SK-N-SH (cell line): ENCODE data around the gene TMEM255B. TPM values are rescaled to one million over a fixed set of nuclear protein-coding genes. Genes with fewer than 3 reads are reported as not detected.
A peak's percentile ranks its signal among the peaks of the same experiment; 100 is the strongest.

Experiments
- CTCF ChIA-PET: fragments of 300-600, 350-600 bp; formaldehyde crosslinking; extraction: SDS; loops from one replicate; lab custom pipeline; 2021; lab: Yijun Ruan, JAX
- POLR2A ChIA-PET: fragments of 350-600 bp; sonication (Branson Sonifier 250); formaldehyde crosslinking; extraction: SDS; loops from one replicate; lab custom pipeline; 2020; ENCODE audit warnings: antibody characterized with exemption, inconsistent platforms; lab: Yijun Ruan, JAX
- DNase-seq: peaks from one replicate; pipeline ENCODE4 v3.0.0; 2012
- H2AFZ ChIP-seq: fragments of 200-600 bp; sonication (generic); 2 replicates; pipeline ENCODE4 v1.8.1; 2016; ENCODE audit warnings: antibody characterized with exemption, mild to moderate bottlenecking, low read depth
- H3F3A ChIP-seq: fragments of 200-600 bp; sonication (generic); replicated peaks from 2 replicates; pipeline ENCODE3; 2016; ENCODE audit warnings: antibody characterized with exemption, mild to moderate bottlenecking; ENCODE audit not compliant: insufficient read depth
- H3K27ac ChIP-seq, 2 experiments: fragments of 200-500 bp in 1 of 2; fragments of 200-600 bp in 1 of 2; sonication (Bioruptor generic) in 1 of 2; sonication (generic), shearing (Covaris generic) in 1 of 2; 2 replicates each; pipeline versions ENCODE4 v1.5.1 to v1.6.1; 2014 to 2016; ENCODE audit warnings: low read depth in 2 of 2, inconsistent platforms in 1 of 2, low read length in 1 of 2, mild to moderate bottlenecking in 1 of 2, mixed read lengths in 1 of 2
- H3K27me3 ChIP-seq: fragments of 200-600 bp; sonication (generic), shearing (Covaris generic); 2 replicates; pipeline ENCODE4 v1.6.1; 2016; ENCODE audit warnings: mixed run types; ENCODE audit not compliant: insufficient read depth
- H3K36me3 ChIP-seq, 2 experiments: fragments of 200-500 bp in 1 of 2; fragments of 200-600 bp in 1 of 2; sonication (Bioruptor generic) in 1 of 2; sonication (generic) in 1 of 2; replicated peaks in 1 of 2; 2 replicates each; pipeline versions ENCODE3 to v1.5.1; 2014 to 2016; ENCODE audit warnings: low read length in 1 of 2, mild to moderate bottlenecking in 1 of 2; ENCODE audit not compliant: insufficient read depth in 2 of 2, control insufficient read depth in 1 of 2
- H3K4me1 ChIP-seq, 2 experiments: fragments of 200-500 bp in 1 of 2; fragments of 200-600 bp in 1 of 2; sonication (Bioruptor generic) in 1 of 2; sonication (generic), shearing (Covaris generic) in 1 of 2; 2 replicates each; pipeline versions ENCODE4 v1.5.1 to v1.6.1; 2014 to 2016; ENCODE audit warnings: low read depth in 1 of 2, low read length in 1 of 2, mixed run types in 1 of 2; ENCODE audit not compliant: insufficient read depth in 2 of 2, control insufficient read depth in 1 of 2
- H3K4me2 ChIP-seq: fragments of 200-600 bp; sonication (generic), shearing (Covaris generic); 2 replicates; pipeline ENCODE4 v1.6.1; 2017; ENCODE audit warnings: mixed run types
- H3K4me3 ChIP-seq, 2 experiments: fragments of 200-500 bp in 1 of 2; fragments of 200-600 bp in 1 of 2; sonication (Bioruptor generic) in 1 of 2; sonication (generic), shearing (Covaris generic) in 1 of 2; 2 replicates each; pipeline versions ENCODE4 v1.5.1 to v1.8.1; 2014 to 2016; ENCODE audit warnings: low read depth in 2 of 2, inconsistent platforms in 1 of 2, low read length in 1 of 2, mild to moderate bottlenecking in 1 of 2, mixed read lengths in 1 of 2, moderate library complexity in 1 of 2
- H3K79me2 ChIP-seq: fragments of 200-600 bp; sonication (generic); 2 replicates; pipeline ENCODE4 v1.8.1; 2017; ENCODE audit warnings: mild to moderate bottlenecking; ENCODE audit not compliant: insufficient read depth
- H3K9ac ChIP-seq: fragments of 200-600 bp; sonication (generic); 2 replicates; pipeline ENCODE4 v1.6.1; 2017; ENCODE audit warnings: mixed run types
- H3K9me2 ChIP-seq: fragments of 200-600 bp; sonication (generic); 2 replicates; pipeline ENCODE4 v1.6.1; 2017; ENCODE audit warnings: mixed run types
- H3K9me3 ChIP-seq: fragments of 200-600 bp; sonication (generic); 2 replicates; pipeline ENCODE4 v1.6.1; 2017; ENCODE audit warnings: mixed run types, mild to moderate bottlenecking, moderate library complexity
- H4K20me1 ChIP-seq: fragments of 200-600 bp; sonication (generic); 2 replicates; pipeline ENCODE4 v1.6.1; 2017; ENCODE audit warnings: mild to moderate bottlenecking, mixed run types; ENCODE audit not compliant: insufficient read depth
- FOSL2 ChIP-seq: IDR thresholded peaks from 2 replicates; pipeline ENCODE4 v1.4.0; 2012; ENCODE audit warnings: low read depth, mild to moderate bottlenecking, moderate library complexity, borderline replicate concordance
- FOXJ3 ChIP-seq: sonication (generic); formaldehyde crosslinking; IDR thresholded peaks from 2 replicates; pipeline ENCODE4 v1.5.1; 2020; ENCODE audit warnings: mild to moderate bottlenecking, missing genetic modification reagents
- GABPA ChIP-seq: IDR thresholded peaks from 2 replicates; pipeline ENCODE4 v1.4.0; 2012; ENCODE audit warnings: low read depth, mild to moderate bottlenecking
- IRF3 ChIP-seq: fragments of 150-350 bp; IDR thresholded peaks from 2 replicates; pipeline ENCODE4 v1.6.1; 2016; ENCODE audit warnings: mild to moderate bottlenecking, low read depth, low read length
- JUND ChIP-seq: IDR thresholded peaks from 2 replicates; pipeline ENCODE4 v1.4.0; 2012
- MAX ChIP-seq: IDR thresholded peaks from 2 replicates; pipeline ENCODE4 v1.4.0; 2012; ENCODE audit warnings: low read depth
- MEF2A ChIP-seq: IDR thresholded peaks from 2 replicates; pipeline ENCODE4 v1.4.0; 2012; ENCODE audit warnings: low read depth, borderline replicate concordance
- MXI1 ChIP-seq: IDR thresholded peaks from 2 replicates; pipeline ENCODE4 v1.6.1; 2012; ENCODE audit warnings: mild to moderate bottlenecking, low read depth, low read length, improper control_type of control experiment
- NFIC ChIP-seq: IDR thresholded peaks from 2 replicates; pipeline ENCODE4 v1.4.0; 2012; ENCODE audit warnings: borderline replicate concordance
- NRF1 ChIP-seq: IDR thresholded peaks from 2 replicates; pipeline ENCODE4 v1.6.1; 2012; ENCODE audit warnings: low read depth, mild to moderate bottlenecking, low read length
- POLR2AphosphoS5 ChIP-seq: IDR thresholded peaks from 2 replicates; pipeline ENCODE4 v1.6.1; 2012; ENCODE audit warnings: low read depth, low read length
- RXRA ChIP-seq: IDR thresholded peaks from 2 replicates; pipeline ENCODE4 v1.4.0; 2012; ENCODE audit warnings: low read depth, mild to moderate bottlenecking, borderline replicate concordance
- SIN3A ChIP-seq: IDR thresholded peaks from 2 replicates; pipeline ENCODE4 v1.6.1; 2012; ENCODE audit warnings: low read depth, mild to moderate bottlenecking, low read length, moderate library complexity, borderline replicate concordance
- TCF12 ChIP-seq: IDR thresholded peaks from 2 replicates; pipeline ENCODE4 v1.4.0; 2012
- TEAD4 ChIP-seq: IDR thresholded peaks from 2 replicates; pipeline ENCODE4 v1.4.0; 2012; ENCODE audit warnings: mild to moderate bottlenecking, borderline replicate concordance; ENCODE audit not compliant: insufficient read depth
- YY1 ChIP-seq: IDR thresholded peaks from 2 replicates; pipeline ENCODE4 v1.4.0; 2012; ENCODE audit warnings: low read depth, mild to moderate bottlenecking
- WGBS: methylation state at CpG from one replicate; pipeline ENCODE4 v1.1.6; 2017; ENCODE audit warnings: low lambda C conversion rate; 5-methylcytosine and 5-hydroxymethylcytosine counted together
- polyA plus RNA-seq, 3 experiments: library from polyadenylated mRNA; depleted of rRNA; stranded (reverse); fragments of >200 nt; gene quantifications; 2 replicates each; pipeline ENCODE4 v1.2.3, GENCODE V29; 2012
- TF ChIP-seq, protein P1 (sequence below): IDR thresholded peaks from 2 replicates; pipeline ENCODE4 v1.6.1; 2012; ENCODE audit warnings: mild to moderate bottlenecking, low read depth, low read length, moderate library complexity
- TF ChIP-seq, protein P2 (sequence below): IDR thresholded peaks from 2 replicates; pipeline ENCODE4; 2012

TMEM255B gene
- polyA plus RNA-seq, 1 of the 3 experiments (the other 2 are of a cell fraction): 14.8 TPM

DNA sequence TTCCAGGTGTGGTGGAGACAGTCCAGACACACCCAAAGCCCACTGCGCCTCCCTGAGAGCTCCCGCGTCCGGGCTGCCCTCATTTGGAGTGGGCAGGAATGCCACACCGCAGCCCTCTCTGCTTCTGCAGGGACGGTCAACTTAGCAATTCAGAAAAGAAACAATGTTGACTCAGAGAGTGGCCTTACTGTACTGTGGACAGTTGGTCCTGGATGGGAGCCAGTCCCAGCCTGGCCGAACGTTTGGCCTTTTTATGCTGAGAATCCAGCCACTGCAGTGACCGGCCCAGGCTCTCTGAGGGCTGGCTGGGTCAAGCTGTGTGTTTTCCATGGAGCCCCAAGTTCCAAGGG lies 97.7 kb downstream of the TMEM255B start:
- Histone ChIP-seq H3K4me3 (no peak overlapping the region), H3K9me3 (no peaks in the 10 kb centered on the region), H3K4me2 (peak overlapping the region; percentile 56), H3K36me3 (peaks cover 0 to 7% of the 10 kb centered on the region in 2 experiments), H3K27ac (peak overlapping the region in 1 of 2 experiments; percentile 32; a peak in 1 of 4 replicates), H4K20me1 (peaks cover 84% of the 10 kb centered on the region), H2AFZ (no peak overlapping the region), H3K9ac (no peak overlapping the region), H3K27me3 (no peaks in the 10 kb centered on the region), H3K9me2 (no peaks in the 10 kb centered on the region), H3K4me1 (peaks cover 7 to 33% of the 10 kb centered on the region in 2 experiments; a peak in 1 of 4 replicates), H3F3A (peaks cover 48% of the 10 kb centered on the region), H3K79me2 (peaks cover 100% of the 10 kb centered on the region)
- 68% methylated on average over 8 of the region's 9 CpGs for WGBS
- DNase-seq: no peak
- CTCF ChIA-PET: interaction anchor here (1.4 to 1.9 kb wide), 2 partner anchors 9 to 35 kb away, joined by 4 to 5 read pairs; no protein-coding TSS in a partner anchor
- POLR2A ChIA-PET: no interaction called here
- TF ChIP-seq IRF3 (no peak), NFIC (peak; percentile 60; the same call in 1 of the 2 replicates)
- TF ChIP-seq, protein P1, sequence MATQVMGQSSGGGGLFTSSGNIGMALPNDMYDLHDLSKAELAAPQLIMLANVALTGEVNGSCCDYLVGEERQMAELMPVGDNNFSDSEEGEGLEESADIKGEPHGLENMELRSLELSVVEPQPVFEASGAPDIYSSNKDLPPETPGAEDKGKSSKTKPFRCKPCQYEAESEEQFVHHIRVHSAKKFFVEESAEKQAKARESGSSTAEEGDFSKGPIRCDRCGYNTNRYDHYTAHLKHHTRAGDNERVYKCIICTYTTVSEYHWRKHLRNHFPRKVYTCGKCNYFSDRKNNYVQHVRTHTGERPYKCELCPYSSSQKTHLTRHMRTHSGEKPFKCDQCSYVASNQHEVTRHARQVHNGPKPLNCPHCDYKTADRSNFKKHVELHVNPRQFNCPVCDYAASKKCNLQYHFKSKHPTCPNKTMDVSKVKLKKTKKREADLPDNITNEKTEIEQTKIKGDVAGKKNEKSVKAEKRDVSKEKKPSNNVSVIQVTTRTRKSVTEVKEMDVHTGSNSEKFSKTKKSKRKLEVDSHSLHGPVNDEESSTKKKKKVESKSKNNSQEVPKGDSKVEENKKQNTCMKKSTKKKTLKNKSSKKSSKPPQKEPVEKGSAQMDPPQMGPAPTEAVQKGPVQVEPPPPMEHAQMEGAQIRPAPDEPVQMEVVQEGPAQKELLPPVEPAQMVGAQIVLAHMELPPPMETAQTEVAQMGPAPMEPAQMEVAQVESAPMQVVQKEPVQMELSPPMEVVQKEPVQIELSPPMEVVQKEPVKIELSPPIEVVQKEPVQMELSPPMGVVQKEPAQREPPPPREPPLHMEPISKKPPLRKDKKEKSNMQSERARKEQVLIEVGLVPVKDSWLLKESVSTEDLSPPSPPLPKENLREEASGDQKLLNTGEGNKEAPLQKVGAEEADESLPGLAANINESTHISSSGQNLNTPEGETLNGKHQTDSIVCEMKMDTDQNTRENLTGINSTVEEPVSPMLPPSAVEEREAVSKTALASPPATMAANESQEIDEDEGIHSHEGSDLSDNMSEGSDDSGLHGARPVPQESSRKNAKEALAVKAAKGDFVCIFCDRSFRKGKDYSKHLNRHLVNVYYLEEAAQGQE: no peak

DNA sequence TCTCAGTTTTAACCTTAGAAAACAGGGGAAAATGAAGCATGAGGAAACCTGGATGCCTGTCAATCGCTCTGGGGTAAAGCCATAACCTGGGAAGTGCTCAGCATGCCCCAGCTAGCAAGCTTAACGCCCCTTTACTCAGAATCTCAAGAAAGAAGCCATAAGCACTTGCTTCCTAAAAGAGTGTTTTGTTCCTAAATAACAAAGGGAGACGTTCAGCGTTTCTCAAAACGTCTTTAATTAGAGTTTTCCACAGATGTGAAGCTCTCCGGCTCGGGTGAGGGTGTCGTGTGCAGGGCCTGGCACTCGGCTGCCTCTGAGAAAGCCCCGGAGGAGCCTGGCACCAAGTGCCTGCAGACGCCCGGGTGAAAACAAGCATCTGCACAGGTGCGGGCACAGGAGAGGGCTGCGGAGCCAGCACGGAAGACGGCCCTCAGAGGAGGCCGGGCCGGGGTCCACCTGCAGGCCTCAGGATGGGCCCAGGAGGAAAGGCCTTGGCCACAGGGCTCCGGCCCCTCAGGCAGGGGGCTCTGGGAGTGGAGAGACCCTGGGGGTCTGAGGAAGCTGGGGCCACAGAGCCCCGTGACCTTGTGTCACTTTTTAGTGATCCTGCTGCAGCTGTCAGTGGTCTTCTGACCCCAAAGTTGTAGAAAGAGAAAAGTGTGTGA lies 98.6 kb downstream of the TMEM255B start:
- H3K4me1 ChIP-seq: peaks cover 7 to 43% of the 10 kb centered on the region in 2 experiments; a peak in 1 of 4 replicates
- H3K9me2 ChIP-seq: no peaks in the 10 kb centered on the region
- no peak for TF ChIP-seq FOXJ3 (CRISPR knock-in tag)
- no peak for TF ChIP-seq TCF12
- no peak for TF ChIP-seq JUND
- TF ChIP-seq FOSL2: no peak
- no peak for TF ChIP-seq NFIC
- TF ChIP-seq, protein P2, sequence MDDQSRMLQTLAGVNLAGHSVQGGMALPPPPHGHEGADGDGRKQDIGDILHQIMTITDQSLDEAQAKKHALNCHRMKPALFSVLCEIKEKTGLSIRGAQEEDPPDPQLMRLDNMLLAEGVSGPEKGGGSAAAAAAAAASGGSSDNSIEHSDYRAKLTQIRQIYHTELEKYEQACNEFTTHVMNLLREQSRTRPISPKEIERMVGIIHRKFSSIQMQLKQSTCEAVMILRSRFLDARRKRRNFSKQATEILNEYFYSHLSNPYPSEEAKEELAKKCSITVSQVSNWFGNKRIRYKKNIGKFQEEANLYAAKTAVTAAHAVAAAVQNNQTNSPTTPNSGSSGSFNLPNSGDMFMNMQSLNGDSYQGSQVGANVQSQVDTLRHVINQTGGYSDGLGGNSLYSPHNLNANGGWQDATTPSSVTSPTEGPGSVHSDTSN: no peak
- no peak for TF ChIP-seq NRF1
- no peak for TF ChIP-seq POLR2AphosphoS5
- no peak for TF ChIP-seq GABPA
- TF ChIP-seq SIN3A: no peak
- no peak for TF ChIP-seq RXRA
- TF ChIP-seq MAX: no peak
- TF ChIP-seq TEAD4: no peak
- no peak for TF ChIP-seq IRF3
- no peak for TF ChIP-seq MEF2A
- no peak for TF ChIP-seq YY1
- TF ChIP-seq MXI1: no peak
- peak overlapping the region in 1 of 2 experiments; percentile 32; a peak in 1 of 4 replicates for H3K27ac ChIP-seq
- no peak for DNase-seq
- H4K20me1 ChIP-seq: peaks cover 84% of the 10 kb centered on the region
- no peak overlapping the region for H3K4me2 ChIP-seq
- CTCF ChIA-PET: interaction anchor here (1.4 to 1.9 kb wide), 2 partner anchors 10 to 36 kb away, joined by 4 to 5 read pairs; no protein-coding TSS in a partner anchor
- H2AFZ ChIP-seq: no peak overlapping the region
- peaks cover 0 to 7% of the 10 kb centered on the region in 2 experiments for H3K36me3 ChIP-seq
- POLR2A ChIA-PET: no interaction called here
- peaks cover 100% of the 10 kb centered on the region for H3K79me2 ChIP-seq
- no peaks in the 10 kb centered on the region for H3K9me3 ChIP-seq
- WGBS: 93% methylated on average over 15 of the region's 20 CpGs
- peaks cover 44% of the 10 kb centered on the region for H3F3A ChIP-seq
- H3K4me3 ChIP-seq: no peak overlapping the region
- H3K9ac ChIP-seq: no peak overlapping the region
- no peaks in the 10 kb centered on the region for H3K27me3 ChIP-seq
